GM18508 (cell line): ENCODE results near the gene PSMF1.

Source experiments
- ATAC-seq: cut with Tn5 transposase; IDR thresholded peaks from one replicate; pipeline ENCODE4 v1.9.1; 2021; ENCODE audit warnings: moderate number of reproducible peaks; ENCODE audit not compliant: insufficient read depth, unreplicated experiment

PSMF1 gene

GRCh38 chr20:1186367-1186991 lies 68.1 kb downstream of the PSMF1 start:
- no peak for ATAC-seq

- no peak for ATAC-seq
Measured at GRCh38 chr20:1187605-1188171, 69.3 kb downstream of the PSMF1 start.

GRCh38 chr20:1188347-1188746 lies 69.9 kb downstream of the PSMF1 start:
- no peak for ATAC-seq

- no peak for ATAC-seq
Measured at GRCh38 chr20:1189827-1190226, 71.4 kb downstream of the PSMF1 start.

GRCh38 chr20:1190847-1191246 lies 72.4 kb downstream of the PSMF1 start:
- no peak for ATAC-seq

GRCh38 chr20:1191299-1191698 lies 72.9 kb downstream of the PSMF1 start:
- ATAC-seq = no peak

GRCh38 chr20:1195226-1195625 lies 76.8 kb downstream of the PSMF1 start:
- no peak for ATAC-seq

- no peak for ATAC-seq
Measured at GRCh38 chr20:1196634-1197033, 78.2 kb downstream of the PSMF1 start.

GRCh38 chr20:1197801-1198200 lies 79.4 kb downstream of the PSMF1 start:
- ATAC-seq = no peak

GRCh38 chr20:1198751-1199150 lies 80.3 kb downstream of the PSMF1 start:
- ATAC-seq = no peak

GRCh38 chr20:1199212-1199873 lies 80.9 kb downstream of the PSMF1 start:
- no peak for ATAC-seq

GRCh38 chr20:1199964-1200363 lies 81.6 kb downstream of the PSMF1 start:
- ATAC-seq = no peak

GRCh38 chr20:1202762-1203504 lies 84.5 kb downstream of the PSMF1 start, which contains the start of gene C20orf202:
TSS of gene C20orf202 (plus strand) at chr20:1203454. CDS start at chr20:1203586, 132 bp downstream.
- no peak for ATAC-seq

GRCh38 chr20:1203630-1204029 lies 85.2 kb downstream of the PSMF1 start:
- ATAC-seq = no peak

- no peak for ATAC-seq
Measured at GRCh38 chr20:1204113-1204512, 85.7 kb downstream of the PSMF1 start.

GRCh38 chr20:1204576-1204975 lies 86.2 kb downstream of the PSMF1 start:
- no peak for ATAC-seq

- ATAC-seq = no peak
Measured at GRCh38 chr20:1205802-1206201, 87.4 kb downstream of the PSMF1 start.

GRCh38 chr20:1206366-1207148 lies 88.2 kb downstream of the PSMF1 start:
- no peak for ATAC-seq

- ATAC-seq = no peak
Measured at GRCh38 chr20:1207293-1207878, 89.0 kb downstream of the PSMF1 start.
